ENCODE data around the gene CEP85.

The CEP85 gene, protein sequence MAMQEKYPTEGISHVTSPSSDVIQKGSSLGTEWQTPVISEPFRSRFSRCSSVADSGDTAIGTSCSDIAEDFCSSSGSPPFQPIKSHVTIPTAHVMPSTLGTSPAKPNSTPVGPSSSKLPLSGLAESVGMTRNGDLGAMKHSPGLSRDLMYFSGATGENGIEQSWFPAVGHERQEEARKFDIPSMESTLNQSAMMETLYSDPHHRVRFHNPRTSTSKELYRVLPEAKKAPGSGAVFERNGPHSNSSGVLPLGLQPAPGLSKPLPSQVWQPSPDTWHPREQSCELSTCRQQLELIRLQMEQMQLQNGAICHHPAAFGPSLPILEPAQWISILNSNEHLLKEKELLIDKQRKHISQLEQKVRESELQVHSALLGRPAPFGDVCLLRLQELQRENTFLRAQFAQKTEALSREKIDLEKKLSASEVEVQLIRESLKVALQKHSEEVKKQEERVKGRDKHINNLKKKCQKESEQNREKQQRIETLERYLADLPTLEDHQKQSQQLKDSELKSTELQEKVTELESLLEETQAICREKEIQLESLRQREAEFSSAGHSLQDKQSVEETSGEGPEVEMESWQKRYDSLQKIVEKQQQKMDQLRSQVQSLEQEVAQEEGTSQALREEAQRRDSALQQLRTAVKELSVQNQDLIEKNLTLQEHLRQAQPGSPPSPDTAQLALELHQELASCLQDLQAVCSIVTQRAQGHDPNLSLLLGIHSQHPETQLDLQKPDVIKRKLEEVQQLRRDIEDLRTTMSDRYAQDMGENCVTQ

DNA sequence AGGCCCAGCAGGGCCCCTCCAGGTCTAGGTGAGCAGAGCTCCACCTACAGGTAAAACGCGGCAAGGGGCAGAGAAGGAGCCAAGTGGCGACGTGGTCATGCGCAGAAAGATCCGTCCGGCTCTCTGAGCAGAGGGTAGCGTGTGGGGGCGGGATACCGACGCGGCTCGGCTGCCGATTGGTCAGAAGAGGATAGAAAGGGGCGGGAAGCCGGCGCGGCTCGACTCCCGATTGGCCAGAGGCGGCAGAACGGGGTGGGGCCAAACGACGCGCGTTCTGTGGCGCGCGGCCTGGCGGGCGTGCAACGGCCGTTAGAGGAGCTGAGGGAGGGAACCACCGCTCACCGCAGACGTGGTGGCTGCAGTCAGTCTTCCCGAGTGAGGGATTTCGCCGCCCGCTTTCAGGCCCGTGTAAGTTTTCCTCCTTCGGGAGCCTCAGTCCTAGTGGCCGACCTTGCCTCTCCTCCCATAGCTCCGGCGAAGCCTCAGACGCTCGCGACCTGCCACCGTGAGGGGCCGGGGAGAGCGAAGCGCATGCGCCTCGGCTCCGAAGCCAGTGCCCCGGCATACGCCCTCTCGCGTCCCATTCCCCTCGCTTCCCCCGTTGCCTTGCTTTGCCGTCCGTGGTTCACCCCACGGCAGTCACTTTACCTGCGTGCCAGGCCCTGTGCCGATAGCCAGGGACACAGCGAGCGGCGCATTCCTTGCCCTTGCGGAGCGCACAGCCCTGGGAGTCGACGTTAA, at the start of gene CEP85:
TSS of gene CEP85 (plus strand) at position 298 of the 741 bp plus-strand sequence. CDS start 5,584 bp downstream, outside the sequence.
- peak; percentile 96 to 98 (median 97) for DNase-seq (ENCODE audit: low read depth in 3 of 3)

DNA sequence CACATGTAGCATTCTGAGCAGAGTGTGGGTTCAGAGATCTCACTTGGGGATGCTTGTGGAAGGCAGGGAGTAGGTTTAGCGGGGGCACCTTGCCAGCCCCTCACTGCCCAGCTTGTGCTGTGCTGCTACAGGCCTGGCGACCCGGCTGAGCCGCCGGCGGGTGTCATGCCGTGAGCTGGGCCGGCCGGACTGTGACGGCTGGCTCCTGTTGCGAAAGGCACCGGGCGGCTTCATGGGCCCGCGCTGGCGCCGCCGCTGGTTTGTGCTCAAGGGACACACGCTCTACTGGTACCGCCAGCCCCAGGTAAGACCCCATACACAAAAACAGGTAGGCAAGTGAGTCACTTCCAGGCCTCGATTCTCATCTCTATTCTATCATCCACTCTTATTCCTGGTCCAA, 49.1 kb upstream of the CEP85 start:
- no peak for DNase-seq (ENCODE audit: low read depth in 3 of 3)

DNA sequence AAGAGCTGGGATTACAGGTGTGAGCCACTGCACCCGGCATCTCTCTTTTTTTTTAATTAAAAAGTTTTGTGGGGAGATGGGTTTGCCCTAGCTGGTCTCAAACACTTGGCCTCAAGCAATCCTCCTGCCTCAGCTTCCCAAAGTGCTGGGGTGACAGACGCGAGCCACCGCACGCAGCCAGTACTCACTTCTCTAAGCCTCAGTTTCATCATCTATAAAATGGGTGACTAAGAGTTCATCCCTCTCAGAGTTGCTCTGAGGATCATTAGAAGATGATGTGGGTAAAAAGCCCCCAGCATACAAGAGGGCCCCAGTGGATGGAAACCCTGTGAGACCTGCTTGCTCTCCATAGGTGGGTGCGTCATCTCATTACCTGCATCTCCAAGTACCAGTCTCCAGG, 46.1 kb upstream of the CEP85 start:
- DNase-seq (ENCODE audit: low read depth in 3 of 3) = no peak

DNA sequence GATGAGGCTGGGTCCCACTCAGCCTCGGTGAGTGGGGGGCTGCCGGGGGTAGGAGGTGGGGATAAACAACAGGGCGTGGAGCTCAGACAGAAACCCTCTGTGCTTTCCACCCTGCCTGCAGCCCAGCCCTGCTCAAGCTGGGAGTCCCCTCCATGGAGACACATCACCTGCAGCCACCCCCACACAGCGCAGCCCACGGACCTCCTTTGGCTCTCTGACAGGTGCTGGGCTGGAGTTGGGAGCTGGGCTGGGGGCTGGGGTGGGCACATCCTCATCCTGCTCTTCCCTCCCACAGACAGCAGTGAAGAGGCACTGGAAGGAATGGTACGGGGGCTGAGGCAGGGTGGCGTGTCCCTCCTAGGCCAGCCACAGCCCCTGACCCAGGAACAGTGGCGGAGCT, 45.5 kb upstream of the CEP85 start:
- DNase-seq (ENCODE audit: low read depth in 3 of 3) = no peak

DNA sequence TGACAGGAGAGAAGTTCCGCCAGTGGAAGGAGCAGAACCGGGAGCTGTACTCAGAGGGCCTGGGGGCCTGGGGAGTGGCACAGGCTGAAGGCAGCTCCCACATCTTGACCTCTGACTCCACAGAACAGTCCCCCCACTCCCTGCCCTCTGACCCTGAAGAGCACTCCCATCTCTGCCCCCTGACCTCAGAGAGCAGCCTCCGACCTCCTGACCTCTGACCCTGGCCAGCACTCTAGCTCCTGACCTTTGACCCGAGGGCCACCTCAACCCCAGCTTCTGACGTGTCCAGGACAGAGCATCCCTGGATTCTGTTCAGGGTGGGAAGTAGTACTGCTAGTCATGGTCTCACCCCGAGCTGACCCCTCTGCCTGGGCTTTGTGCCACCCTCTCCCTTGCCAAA, 44.7 kb upstream of the CEP85 start:
- no peak for DNase-seq (ENCODE audit: low read depth in 3 of 3)

DNA sequence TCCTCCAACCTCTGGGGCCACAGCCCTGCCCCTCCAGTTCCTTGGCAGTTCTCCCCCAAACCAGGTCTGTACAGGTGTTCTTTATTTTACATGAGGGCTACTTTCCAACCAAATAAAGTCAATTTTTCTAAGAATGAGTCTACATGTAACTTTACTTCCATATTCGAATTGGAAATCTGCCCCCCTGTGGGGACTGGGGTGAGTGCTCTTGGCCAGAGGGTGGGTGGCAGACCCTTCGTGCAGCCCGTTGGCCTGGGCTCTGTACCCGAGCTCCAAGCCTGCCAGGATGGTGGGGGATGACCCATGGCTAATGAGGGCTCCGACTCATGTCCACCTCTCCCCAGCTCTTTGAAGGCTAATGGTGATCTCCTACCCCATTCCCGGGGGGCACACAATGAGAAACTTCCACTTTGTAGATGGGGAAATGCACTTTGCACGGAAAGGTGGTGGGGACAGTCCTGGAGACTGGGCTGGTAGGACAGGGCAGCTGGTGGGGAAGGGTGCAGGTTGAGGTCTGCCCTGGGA, 44.2 kb upstream of the CEP85 start:
- DNase-seq (ENCODE audit: low read depth in 3 of 3) = no peak

DNA sequence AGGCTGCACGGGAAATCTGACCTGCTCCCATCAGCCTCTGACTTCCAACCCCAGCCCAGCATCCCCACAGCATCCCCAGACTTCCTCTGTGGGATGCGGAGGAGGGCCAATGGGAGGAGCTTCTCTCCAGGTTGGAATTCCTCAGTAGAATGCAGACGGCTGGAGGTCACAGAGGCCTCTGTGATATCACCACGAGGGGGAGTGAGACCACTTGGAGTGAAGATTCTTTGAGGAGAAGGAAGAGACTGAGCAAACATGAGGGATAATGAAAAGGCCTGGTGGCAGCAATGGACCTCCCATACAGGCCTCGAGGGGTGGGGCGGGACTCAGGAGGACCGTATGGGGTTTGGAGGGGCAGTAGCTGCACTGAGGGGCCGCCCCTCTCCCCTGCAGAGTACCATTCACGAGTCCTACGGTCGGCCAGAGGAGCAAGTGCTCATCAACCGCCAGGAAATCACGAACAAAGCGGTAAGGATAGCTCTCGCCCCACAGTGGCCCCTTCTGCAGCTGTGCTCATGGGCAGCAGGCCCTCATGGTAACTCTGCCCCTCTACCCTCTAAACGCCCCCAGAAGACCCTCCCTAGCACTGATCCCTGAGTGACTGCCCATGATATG, 43.5 kb upstream of the CEP85 start, which contains the start of gene CATSPER4:
TSS of gene CATSPER4 (plus strand) at position 230 of the 615 bp plus-strand sequence. CDS start at position 256, 26 bp downstream.
- no peak for DNase-seq (ENCODE audit: low read depth in 3 of 3)

DNA sequence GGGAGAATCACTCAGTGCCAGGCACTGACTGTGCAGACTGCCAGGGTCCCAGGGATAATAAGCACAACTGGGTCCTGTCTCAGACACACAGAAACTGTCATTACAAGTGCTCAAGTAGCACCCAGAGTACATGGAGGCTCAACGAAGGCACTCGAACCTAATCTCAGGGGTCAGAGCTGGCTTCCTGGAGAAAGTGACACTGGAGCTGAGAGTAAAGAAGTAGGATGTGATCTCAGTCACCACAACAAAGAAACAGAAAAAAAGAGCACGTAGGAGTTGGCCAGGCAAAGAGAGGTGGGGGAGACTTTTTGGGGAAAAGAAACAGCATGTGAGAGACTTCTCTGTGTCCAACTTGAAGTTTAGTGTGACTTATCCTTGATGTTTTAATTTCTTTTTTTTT, 42.3 kb upstream of the CEP85 start:
- no peak for DNase-seq (ENCODE audit: low read depth in 3 of 3)

DNA sequence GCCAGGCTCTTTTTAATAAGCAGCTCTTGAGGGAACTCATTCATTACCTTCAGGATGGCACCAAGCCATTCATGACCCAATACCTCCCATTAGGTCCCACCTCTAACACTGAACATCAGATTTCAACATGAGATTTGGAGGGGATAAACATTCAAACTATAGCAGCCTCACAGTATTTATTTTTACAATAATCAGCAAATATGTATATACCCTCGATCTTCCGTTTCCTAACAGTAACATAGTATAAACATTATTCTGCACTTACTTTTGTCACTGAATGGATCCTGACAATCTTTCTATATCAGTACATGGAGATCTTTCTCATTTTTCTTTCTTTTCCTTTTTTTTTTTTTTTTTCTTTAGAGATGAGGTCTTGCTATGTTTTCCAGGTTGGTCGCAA, 38.2 kb upstream of the CEP85 start:
- DNase-seq (ENCODE audit: low read depth in 3 of 3) = no peak

DNA sequence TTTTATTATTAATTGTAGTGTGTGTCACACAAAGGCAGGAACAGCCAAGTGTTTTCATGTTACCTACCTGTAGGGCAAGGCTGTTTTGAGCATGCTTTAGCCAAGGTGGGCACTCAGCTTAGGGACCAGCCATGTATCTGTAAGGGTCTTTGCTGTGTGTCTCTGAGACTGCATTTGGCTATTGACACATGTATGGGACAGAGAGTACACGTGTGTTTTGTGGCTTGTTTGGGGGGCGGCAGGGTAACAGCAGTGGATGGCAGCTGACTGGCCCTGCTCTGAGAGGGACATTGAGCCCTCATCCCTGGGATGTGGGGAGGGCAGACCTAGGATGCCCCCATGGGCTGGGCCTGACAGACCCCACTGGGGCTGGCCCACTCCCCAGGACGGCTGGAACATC, 36.7 kb upstream of the CEP85 start:
- no peak for DNase-seq (ENCODE audit: low read depth in 3 of 3)

DNA sequence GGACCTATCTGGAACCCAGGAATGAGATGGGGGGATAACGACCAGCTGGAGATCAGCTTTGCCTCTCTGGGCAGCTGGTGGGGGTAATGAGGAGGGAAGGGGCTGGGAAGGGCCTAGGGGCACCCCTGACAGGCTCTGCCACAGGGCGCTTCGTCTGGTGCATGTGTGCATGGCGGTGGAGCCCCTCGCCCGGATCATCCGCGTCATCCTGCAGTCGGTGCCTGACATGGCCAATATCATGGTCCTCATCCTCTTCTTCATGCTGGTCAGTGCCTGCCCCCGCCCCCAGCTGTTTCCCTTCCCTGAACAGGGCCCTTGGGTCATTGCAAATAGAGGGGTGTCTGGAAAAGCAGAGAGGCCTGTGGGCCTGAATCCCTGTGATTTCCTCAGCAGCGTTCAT, 36.2 kb upstream of the CEP85 start:
- no peak for DNase-seq (ENCODE audit: low read depth in 3 of 3)

DNA sequence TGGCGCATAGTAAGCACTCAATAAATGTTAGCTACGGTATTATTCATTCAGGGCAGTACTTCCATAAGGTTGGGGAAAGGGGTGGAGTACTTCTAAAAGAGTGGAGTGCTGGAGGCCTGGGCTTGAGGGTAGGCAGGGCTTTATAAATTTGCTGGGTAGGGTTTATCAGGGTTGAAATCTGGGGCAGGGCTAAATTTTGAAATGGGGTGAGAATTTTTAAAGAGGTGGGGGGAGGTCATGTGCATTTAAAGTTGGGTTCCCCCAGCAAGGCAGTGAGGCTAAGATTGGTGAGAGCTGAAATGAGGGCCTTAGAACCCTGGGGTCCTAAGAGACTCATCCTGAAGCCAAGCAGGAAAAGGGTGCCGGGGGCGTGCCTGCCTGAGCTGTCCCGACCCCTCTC, 33.6 kb upstream of the CEP85 start:
- DNase-seq (ENCODE audit: low read depth in 3 of 3) = no peak

DNA sequence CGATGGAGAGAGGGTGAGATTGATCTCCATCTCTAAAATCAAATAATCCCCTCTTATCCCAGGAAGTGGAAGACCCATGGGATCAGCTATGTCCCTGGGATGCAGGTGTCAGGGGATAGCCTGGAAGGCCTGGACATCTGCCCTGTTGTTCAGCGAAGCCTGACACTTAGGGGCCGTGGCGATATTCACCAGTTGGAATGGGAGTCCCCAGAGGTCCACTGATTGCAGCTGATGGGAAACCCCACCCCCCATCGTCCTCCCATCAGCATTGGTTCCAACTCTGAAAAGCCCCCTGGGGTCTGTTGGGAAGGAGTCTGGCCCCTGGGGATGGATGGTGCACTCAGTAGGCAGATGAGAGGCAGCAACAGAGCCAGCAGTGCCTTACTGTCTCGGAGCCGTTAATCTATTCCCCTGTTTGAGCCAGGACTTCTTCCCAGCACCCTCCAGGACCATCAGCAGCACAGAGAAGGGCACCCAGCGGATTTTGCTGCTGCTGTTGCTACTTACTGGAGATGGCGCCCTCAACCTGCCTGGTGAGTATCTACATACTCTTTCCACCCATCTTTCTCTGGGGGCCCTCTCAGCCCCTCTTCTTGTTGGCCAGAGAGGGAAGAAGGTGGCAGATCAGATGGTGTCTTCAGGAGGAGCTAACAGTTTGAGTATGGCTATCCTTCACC, 30.2 kb upstream of the CEP85 start:
- no peak for DNase-seq (ENCODE audit: low read depth in 3 of 3)

DNA sequence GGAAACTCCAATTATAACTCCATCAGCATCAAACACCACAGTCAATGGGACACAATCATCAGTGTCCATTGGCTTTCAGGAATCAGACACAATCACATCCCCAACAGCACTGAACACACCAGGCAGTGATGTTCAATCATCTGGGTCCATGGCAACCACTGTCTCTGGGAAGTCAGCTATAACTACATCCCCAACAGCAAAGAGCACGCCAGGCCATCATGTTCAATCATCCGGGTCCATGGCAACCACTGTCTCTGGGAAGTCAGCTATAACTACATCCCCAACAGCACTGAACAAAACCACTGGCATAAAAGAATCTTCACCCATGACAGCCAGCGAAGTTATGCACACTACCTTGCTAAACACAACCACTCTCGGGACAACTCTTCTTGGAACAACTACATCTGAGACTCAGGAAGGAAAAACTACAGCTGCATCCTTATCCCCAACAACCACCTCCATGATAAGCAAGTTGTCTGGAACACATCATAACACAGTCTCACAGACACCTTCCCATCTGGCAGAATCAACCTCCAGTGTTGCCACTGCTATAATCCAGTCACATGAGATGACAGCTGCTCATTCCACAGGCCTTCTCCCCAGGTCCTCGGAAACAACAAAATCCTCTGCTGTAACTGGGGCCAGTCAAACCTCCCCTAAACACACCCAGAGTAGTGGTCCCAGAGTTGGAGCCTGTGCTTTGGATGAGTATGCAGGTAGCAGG, 23.7 kb upstream of the CEP85 start:
- DNase-seq (ENCODE audit: low read depth in 3 of 3) = no peak

DNA sequence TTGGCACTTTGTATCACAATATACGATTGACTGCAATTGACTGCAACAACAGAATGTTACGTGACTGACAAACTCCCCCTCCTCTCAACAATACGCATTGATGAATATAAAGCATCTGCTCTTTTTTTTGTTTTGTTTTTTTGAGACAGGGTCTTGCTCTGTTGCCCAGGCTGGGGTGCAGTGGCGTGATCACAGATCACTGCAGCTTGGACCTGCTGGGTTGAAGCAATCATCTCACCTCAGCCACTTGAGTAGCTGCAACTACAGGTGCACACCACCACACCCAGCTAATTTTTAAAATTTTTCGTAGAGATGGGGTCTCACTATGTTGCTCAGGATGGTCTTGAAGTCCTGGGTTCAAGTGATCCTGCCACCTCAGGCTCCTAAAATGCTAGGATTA, 21.3 kb upstream of the CEP85 start:
- no peak for DNase-seq (ENCODE audit: low read depth in 3 of 3)

DNA sequence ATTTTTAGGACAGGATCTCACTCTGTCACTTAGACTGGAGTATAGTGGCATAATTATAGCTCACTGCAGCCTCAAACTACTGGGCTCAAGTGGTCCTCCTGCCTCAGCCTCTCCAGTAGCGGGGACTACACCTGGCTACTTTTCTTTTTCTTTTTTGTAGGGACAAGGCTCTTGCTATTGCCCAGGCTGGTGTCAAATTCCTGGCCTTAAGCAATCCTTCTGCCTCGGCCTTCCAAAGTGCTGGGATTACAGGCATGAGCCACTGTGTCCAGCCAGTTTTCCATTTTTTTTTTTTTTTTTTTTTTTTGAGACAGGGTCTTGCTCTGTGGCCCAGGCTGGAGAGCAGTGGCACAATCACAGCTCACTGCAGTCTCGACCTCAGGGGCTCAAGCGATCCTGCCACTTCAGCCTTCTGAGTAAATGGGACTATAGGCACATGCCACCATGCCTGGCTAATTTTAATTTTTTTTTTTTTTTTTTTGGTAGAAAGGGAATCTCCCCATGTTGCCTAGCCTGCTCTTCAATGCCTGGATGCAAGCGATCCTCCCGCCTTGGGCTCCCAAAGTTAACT, 20.6 kb upstream of the CEP85 start:
- DNase-seq (ENCODE audit: low read depth in 3 of 3) = no peak

DNA sequence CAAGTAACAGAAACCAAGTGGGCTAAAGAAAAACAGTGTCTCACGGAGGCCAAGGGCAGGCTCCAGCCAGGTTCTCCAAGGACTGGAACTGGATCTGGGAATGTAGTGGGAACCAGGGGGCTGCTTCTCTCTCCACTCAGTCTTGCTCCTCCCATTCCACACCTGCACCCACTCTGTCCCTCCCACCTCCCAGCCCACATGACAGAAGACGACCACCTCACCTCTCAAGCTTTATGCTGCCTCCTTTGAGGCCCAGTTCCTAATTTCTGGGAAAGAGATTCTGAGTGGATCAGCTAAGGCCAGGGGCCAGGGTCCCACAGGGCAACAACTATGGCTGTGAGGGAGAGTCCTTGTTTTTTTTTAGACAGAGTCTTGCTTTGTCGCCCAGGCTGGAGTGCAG, 18.8 kb upstream of the CEP85 start:
- DNase-seq (ENCODE audit: low read depth in 3 of 3) = no peak

DNA sequence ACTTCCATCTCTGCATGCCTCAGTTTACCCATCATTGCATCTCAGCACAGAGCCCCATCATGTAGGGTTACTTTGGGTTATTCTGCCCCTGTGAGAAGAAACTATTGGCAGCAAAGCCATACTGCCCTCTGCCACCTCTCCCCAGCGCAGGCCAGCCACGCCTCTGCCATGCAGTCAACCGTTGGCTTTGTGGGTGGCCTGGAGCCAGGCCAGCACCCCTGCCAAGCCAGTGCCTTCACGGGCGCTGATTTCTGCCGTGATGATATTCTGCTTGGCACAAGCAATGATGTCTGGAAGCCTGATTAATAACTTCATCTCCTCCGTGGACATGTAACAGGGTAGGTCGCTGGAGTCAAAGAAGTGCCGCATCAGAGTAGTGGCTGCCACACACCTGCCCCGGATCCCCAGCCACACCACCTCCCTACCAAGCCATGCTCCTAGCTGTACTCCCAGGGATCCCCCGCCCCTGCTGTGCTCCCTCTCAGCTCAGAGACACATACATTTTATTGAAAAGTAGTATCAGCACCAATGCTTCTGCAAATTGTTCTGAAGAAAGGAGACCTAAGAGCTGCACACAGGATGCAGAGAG, 15.0 kb upstream of the CEP85 start:
- no peak for DNase-seq (ENCODE audit: low read depth in 3 of 3)

DNA sequence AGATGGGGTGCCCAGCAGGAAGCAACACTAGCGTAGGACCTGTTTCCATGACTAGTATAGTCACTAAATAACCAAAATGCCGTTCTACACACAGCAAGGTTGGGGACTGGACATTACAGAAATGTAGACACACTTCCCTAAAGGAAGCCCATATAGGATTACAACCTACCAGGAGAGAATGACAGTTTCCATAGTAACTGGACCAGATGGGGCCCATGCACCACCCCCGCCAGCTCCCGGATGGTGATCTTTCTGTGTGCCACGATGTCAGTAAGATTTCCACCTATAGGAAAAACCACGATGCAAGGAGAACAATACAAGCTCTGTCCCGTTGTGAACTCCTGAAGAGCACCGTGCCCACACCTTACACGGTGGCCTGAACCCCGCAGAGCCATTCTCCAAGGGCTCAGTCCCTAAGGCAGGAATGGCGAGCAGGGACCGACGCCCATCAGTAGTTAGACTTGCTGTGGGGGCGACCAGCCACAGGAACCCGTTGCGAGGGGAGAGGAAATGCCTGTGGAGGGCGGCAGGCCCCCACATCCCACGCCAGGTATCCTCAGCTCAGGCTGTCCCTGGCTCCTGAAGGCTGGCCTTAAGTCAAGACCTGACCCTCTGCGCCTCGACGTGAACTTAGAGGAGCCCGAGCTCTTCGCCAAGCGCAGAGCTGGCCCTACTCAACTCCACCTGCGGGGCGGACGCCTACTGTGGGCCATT, 13.6 kb upstream of the CEP85 start:
- no peak for DNase-seq (ENCODE audit: low read depth in 3 of 3)

Data from stimulated activated CD4-positive, alpha-beta T cell treated with anti-CD3 and anti-CD28 coated beads, TNF-alpha, amount 100 ng/mL, for 48 hours (primary cell).